PFSK-1 (cell line): ENCODE measurements around the gene IP6K1.

Experiments used
- FOXP2 ChIP-seq: optimal IDR thresholded peaks from 2 replicates; pipeline ENCODE3; 2011; ENCODE audit warnings: borderline replicate concordance, control low read depth, inconsistent platforms; ENCODE audit not compliant: insufficient read depth; ENCODE audit errors: extremely low read length, extremely low read depth
- POLR2AphosphoS5 ChIP-seq: IDR thresholded peaks from 2 replicates; pipeline ENCODE4 v1.6.1; 2012; ENCODE audit warnings: low read depth, mild to moderate bottlenecking, control low read depth, low read length, moderate library complexity
- REST ChIP-seq, 2 experiments: IDR thresholded peaks; 2 replicates each; pipeline versions ENCODE4 v1.6.1 to v1.8.0; 2011 to 2012; ENCODE audit warnings: low read depth in 2 of 2, low read length in 2 of 2, control low read depth in 1 of 2, inconsistent platforms in 1 of 2, mild to moderate bottlenecking in 1 of 2, moderate library complexity in 1 of 2; ENCODE audit not compliant: insufficient read depth in 1 of 2
- SIN3A ChIP-seq: IDR thresholded peaks from 2 replicates; pipeline ENCODE4 v1.6.1; 2012; ENCODE audit warnings: mild to moderate bottlenecking, low read length, moderate library complexity, borderline replicate concordance; ENCODE audit not compliant: insufficient read depth
- TAF1 ChIP-seq: IDR thresholded peaks from 2 replicates; pipeline ENCODE4 v1.6.1; 2012; ENCODE audit warnings: low read length, control low read depth, borderline replicate concordance; ENCODE audit not compliant: insufficient read depth

Gene IP6K1

GRCh38 chr3:49713336-49714105 lies 72.8 kb downstream of the IP6K1 start:
- no peak for TF ChIP-seq FOXP2
- no peak for TF ChIP-seq SIN3A
- TF ChIP-seq TAF1 = no peak
- no peak for TF ChIP-seq POLR2AphosphoS5
- no peak for TF ChIP-seq REST (IDR thresholded peaks at IDR 0.05; ENCODE audit: insufficient read depth in 1 of 2, low read depth in 2 of 2, low read length in 2 of 2)

- no peak for TF ChIP-seq SIN3A
- TF ChIP-seq TAF1 = no peak
- no peak for TF ChIP-seq POLR2AphosphoS5
- no peak for TF ChIP-seq FOXP2
- TF ChIP-seq REST (IDR thresholded peaks at IDR 0.05; ENCODE audit: insufficient read depth in 1 of 2, low read depth in 2 of 2, low read length in 2 of 2) = no peak
Measured at GRCh38 chr3:49712631-49713317, 73.6 kb downstream of the IP6K1 start.

GRCh38 chr3:49712166-49712565 lies 74.2 kb downstream of the IP6K1 start:
- no peak for TF ChIP-seq SIN3A
- TF ChIP-seq FOXP2 = no peak
- no peak for TF ChIP-seq POLR2AphosphoS5
- no peak for TF ChIP-seq REST (IDR thresholded peaks at IDR 0.05; ENCODE audit: insufficient read depth in 1 of 2, low read depth in 2 of 2, low read length in 2 of 2)
- TF ChIP-seq TAF1 = no peak

- no peak for TF ChIP-seq FOXP2
- no peak for TF ChIP-seq SIN3A
- no peak for TF ChIP-seq REST (IDR thresholded peaks at IDR 0.05; ENCODE audit: insufficient read depth in 1 of 2, low read depth in 2 of 2, low read length in 2 of 2)
Measured at GRCh38 chr3:49711489-49711888, 74.9 kb downstream of the IP6K1 start.
